OCI-LY7 (cell line): ENCODE data around the gene ABCA4. TPM values are rescaled to one million over a fixed set of nuclear protein-coding genes. Genes with fewer than 3 reads are reported as not detected.

Experiments used
- BruUV-seq: library from RNA; stranded (reverse); fragments of 400-500 nt; replicated peaks from 2 replicates; lab custom pipeline; 2021; lab: Mats Ljungman, UMichigan
- CTCF ChIA-PET: fragments of 300-600 bp; sonication (Branson Sonifier 250); formaldehyde crosslinking; loops from one replicate; lab custom pipeline; 2022; ENCODE audit warnings: antibody characterized with exemption; ENCODE audit not compliant: unreplicated experiment; lab: Charles Lee
- POLR2A ChIA-PET: fragments of 300-600 bp; sonication (Branson Sonifier 250); formaldehyde crosslinking; loops from one replicate; lab custom pipeline; 2022; ENCODE audit warnings: antibody characterized with exemption; lab: Charles Lee
- DNase-seq: peaks from one replicate; pipeline ENCODE4 v3.0.0-alpha.2; 2015; ENCODE audit warnings: low spot score
- H2AFZ ChIP-seq: fragments of 200-600 bp; sonication (generic), shearing (Covaris generic); 2 replicates; pipeline ENCODE4 v1.6.1; 2014; ENCODE audit warnings: mild to moderate bottlenecking, antibody characterized with exemption, low read length, moderate library complexity
- H3K27ac ChIP-seq: fragments of 200-600 bp; sonication (generic); 2 replicates; pipeline ENCODE4 v1.5.1; 2014; ENCODE audit warnings: mixed run types, low read depth, mild to moderate bottlenecking, moderate library complexity, low read length, inconsistent platforms; ENCODE audit not compliant: poor library complexity, severe bottlenecking
- H3K36me3 ChIP-seq: fragments of 200-600 bp; sonication (generic); 2 replicates; pipeline ENCODE4 v1.6.1; 2014; ENCODE audit warnings: mild to moderate bottlenecking, antibody characterized with exemption, low read length, moderate library complexity, mixed read lengths; ENCODE audit not compliant: insufficient read depth
- H3K4me1 ChIP-seq: fragments of 200-600 bp; sonication (generic); 2 replicates; pipeline ENCODE4 v1.5.1; 2014; ENCODE audit warnings: mild to moderate bottlenecking, low read length; ENCODE audit not compliant: insufficient read depth, poor library complexity, severe bottlenecking
- H3K4me2 ChIP-seq: fragments of 200-600 bp; sonication (generic); 2 replicates; pipeline ENCODE4 v1.6.1; 2014; ENCODE audit warnings: mild to moderate bottlenecking, low read length
- H3K4me3 ChIP-seq: fragments of 200-600 bp; sonication (generic); 2 replicates; pipeline ENCODE4 v1.5.1; 2014; ENCODE audit warnings: mild to moderate bottlenecking, low read depth, low read length; ENCODE audit not compliant: poor library complexity, severe bottlenecking
- H3K79me2 ChIP-seq: fragments of 200-600 bp; sonication (generic); 2 replicates; pipeline ENCODE4 v1.6.1; 2016; ENCODE audit warnings: low read depth, mild to moderate bottlenecking, low read length, moderate library complexity, mixed read lengths; ENCODE audit not compliant: insufficient read depth
- H3K9me2 ChIP-seq: fragments of 200-600 bp; sonication (generic); 2 replicates; pipeline ENCODE4 v1.6.1; 2016; ENCODE audit warnings: mild to moderate bottlenecking, low read length, mixed read lengths; ENCODE audit not compliant: insufficient read depth
- H3K9me3 ChIP-seq: fragments of 200-600 bp; sonication (generic); 2 replicates; pipeline ENCODE4 v1.6.1; 2014; ENCODE audit warnings: mild to moderate bottlenecking, mixed run types, low read length, mixed read lengths
- H4K20me1 ChIP-seq: fragments of 200-600 bp; sonication (generic); 2 replicates; pipeline ENCODE4 v1.6.1; 2014; ENCODE audit warnings: mild to moderate bottlenecking, antibody characterized with exemption, low read length, moderate library complexity, mixed read lengths; ENCODE audit not compliant: insufficient read depth
- CTCF ChIP-seq: fragments of 200-600 bp; sonication (generic); conservative IDR thresholded peaks from 2 replicates; pipeline ENCODE4 v1.5.1; 2014; ENCODE audit warnings: mild to moderate bottlenecking, antibody characterized with exemption, low read length, moderate library complexity, mixed read lengths
- EZH2phosphoT487 ChIP-seq: fragments of 200-600 bp; sonication (generic); IDR thresholded peaks from 2 replicates; pipeline ENCODE4 v1.6.1; 2018; ENCODE audit warnings: low read depth, borderline replicate concordance, mild to moderate bottlenecking, mixed run types, antibody characterized with exemption, low read length, moderate library complexity, mixed read lengths
- intact Hi-C: fragments of 100-400 bp; cut with micrococcal nuclease; formaldehyde crosslinking; loops from one replicate; pipeline ENCODE4 v1.10.0; 2022; ENCODE audit not compliant: unreplicated experiment
- total RNA-seq, 2 experiments: library from RNA; depleted of rRNA in 1 of 2; stranded (reverse); fragments of >200 nt in 1 of 2; shearing (Covaris generic) in 1 of 2; gene quantifications; 2 replicates each; pipeline ENCODE4 v1.2.3, GENCODE V29; 2014 to 2022

The ABCA4 gene
- total RNA-seq, 2 experiments from 2014 or later, result not detected

- no peak overlapping the region for H3K27ac ChIP-seq
- POLR2A ChIA-PET, result no interaction called here
- intact Hi-C loops, result no loop called here
- no peak for DNase-seq
- TF ChIP-seq CTCF, result no peak
- TF ChIP-seq EZH2phosphoT487, result no peak
- no peaks in the 10 kb centered on the region for H3K9me2 ChIP-seq
- no peaks in the 10 kb centered on the region for H3K9me3 ChIP-seq
- CTCF ChIA-PET, result no interaction called here
- no peaks in the 10 kb centered on the region for H3K36me3 ChIP-seq
- H3K4me2 ChIP-seq, result no peak overlapping the region
- H4K20me1 ChIP-seq, result no peaks in the 10 kb centered on the region
- H3K79me2 ChIP-seq, result no peaks in the 10 kb centered on the region
- BruUV-seq, result no TSS peak
- H3K4me3 ChIP-seq, result no peak overlapping the region
- H3K4me1 ChIP-seq, result no peaks in the 10 kb centered on the region
- H2AFZ ChIP-seq, result no peak overlapping the region
Observed at GRCh38 chr1:94092210-94092613, 28.7 kb downstream of the ABCA4 start.

GRCh38 chr1:94090761-94091160 lies 30.2 kb downstream of the ABCA4 start:
- no peak overlapping the region for H3K4me2 ChIP-seq
- no TSS peak for BruUV-seq
- no peak overlapping the region for H3K27ac ChIP-seq
- H3K79me2 ChIP-seq, result no peaks in the 10 kb centered on the region
- no peaks in the 10 kb centered on the region for H3K9me3 ChIP-seq
- no peak overlapping the region for H2AFZ ChIP-seq
- H3K36me3 ChIP-seq, result no peaks in the 10 kb centered on the region
- H4K20me1 ChIP-seq, result no peaks in the 10 kb centered on the region
- no peaks in the 10 kb centered on the region for H3K9me2 ChIP-seq
- no peak overlapping the region for H3K4me3 ChIP-seq
- CTCF ChIA-PET, result no interaction called here
- DNase-seq, result no peak
- POLR2A ChIA-PET, result no interaction called here
- intact Hi-C loops, result no loop called here
- H3K4me1 ChIP-seq, result no peaks in the 10 kb centered on the region
- no peak for TF ChIP-seq EZH2phosphoT487
- TF ChIP-seq CTCF, result no peak

GRCh38 chr1:94087193-94087592 lies 33.8 kb downstream of the ABCA4 start:
- no peak overlapping the region for H2AFZ ChIP-seq
- TF ChIP-seq CTCF (no peak), EZH2phosphoT487 (no peak)
- no peaks in the 10 kb centered on the region for H3K9me2 ChIP-seq
- no peaks in the 10 kb centered on the region for H3K4me1 ChIP-seq
- H3K79me2 ChIP-seq, result no peaks in the 10 kb centered on the region
- no peak overlapping the region for H3K27ac ChIP-seq
- H3K4me2 ChIP-seq, result no peak overlapping the region
- H3K9me3 ChIP-seq, result no peaks in the 10 kb centered on the region
- no peak overlapping the region for H3K4me3 ChIP-seq
- intact Hi-C loops, result no loop called here
- POLR2A ChIA-PET, result no interaction called here
- BruUV-seq, result no TSS peak
- CTCF ChIA-PET, result no interaction called here
- H3K36me3 ChIP-seq, result no peaks in the 10 kb centered on the region
- DNase-seq, result no peak
- H4K20me1 ChIP-seq, result no peaks in the 10 kb centered on the region
